GM23338 (cell line): ENCODE results near the gene AIRE. TPM values are rescaled to one million over a fixed set of nuclear protein-coding genes. Genes with fewer than 3 reads are reported as not detected.

Experiments
- ATAC-seq: fragments of 200-7000 bp; cut with Tn5 transposase; 3 replicates; pipeline ENCODE4 v1.9.1; 2020
- DNase-seq: peaks from one replicate; pipeline ENCODE4 v3.0.0-alpha.2; 2015; ENCODE audit warnings: low spot score
- H2AFZ ChIP-seq: fragments of 200-600 bp; sonication (generic); 2 replicates; pipeline ENCODE4 v1.8.0; 2016; ENCODE audit warnings: antibody characterized with exemption, mild to moderate bottlenecking, moderate library complexity
- H3F3A ChIP-seq: fragments of 200-600 bp; sonication (generic); replicated peaks from 2 replicates; pipeline ENCODE4 v1.8.0; 2017; ENCODE audit warnings: antibody characterized with exemption, mixed run types, low read depth
- H3K27ac ChIP-seq: fragments of 200-600 bp; sonication (generic); 2 replicates; pipeline ENCODE4 v1.6.1; 2016; ENCODE audit warnings: low read depth
- H3K27me3 ChIP-seq: fragments of 200-600 bp; sonication (generic); 2 replicates; pipeline ENCODE4 v1.8.0; 2016; ENCODE audit warnings: mild to moderate bottlenecking, mixed run types, moderate library complexity; ENCODE audit not compliant: insufficient read depth
- H3K36me3 ChIP-seq: fragments of 200-600 bp; sonication (generic); 2 replicates; pipeline ENCODE4 v1.8.0; 2016; ENCODE audit warnings: mild to moderate bottlenecking; ENCODE audit not compliant: insufficient read depth
- H3K4me1 ChIP-seq: fragments of 200-600 bp; sonication (generic); 2 replicates; pipeline ENCODE4 v1.8.0; 2016; ENCODE audit warnings: mild to moderate bottlenecking, moderate library complexity; ENCODE audit not compliant: insufficient read depth
- H3K4me2 ChIP-seq: fragments of 200-600 bp; sonication (generic); 2 replicates; pipeline ENCODE4 v1.7.1; 2017; ENCODE audit warnings: mixed run types
- H3K4me3 ChIP-seq: fragments of 200-600 bp; sonication (generic); 2 replicates; pipeline ENCODE4 v1.6.1; 2016; ENCODE audit warnings: mixed run types
- H3K79me2 ChIP-seq: fragments of 200-600 bp; sonication (generic); replicated peaks from 2 replicates; pipeline ENCODE4 v1.8.0; 2017; ENCODE audit warnings: mild to moderate bottlenecking; ENCODE audit not compliant: insufficient read depth
- H3K9me2 ChIP-seq: fragments of 200-600 bp; sonication (generic); 2 replicates; pipeline ENCODE4 v1.8.0; 2017; ENCODE audit not compliant: insufficient read depth
- H4K20me1 ChIP-seq: fragments of 200-600 bp; sonication (generic); replicated peaks from 2 replicates; pipeline ENCODE4 v1.8.0; 2017; ENCODE audit warnings: mild to moderate bottlenecking; ENCODE audit not compliant: insufficient read depth
- H3K27ac Mint-ChIP-seq: 2 replicates; pipeline ENCODE4 v1.8.0; 2020; ENCODE audit warnings: inconsistent platforms, mild to moderate bottlenecking, moderate library complexity, mixed read lengths
- H3K27me3 Mint-ChIP-seq: 3 replicates; pipeline ENCODE4 v1.8.0; 2022; ENCODE audit warnings: low read depth, mild to moderate bottlenecking, moderate library complexity, mixed read lengths, inconsistent platforms; ENCODE audit not compliant: insufficient read depth, poor library complexity
- H3K36me3 Mint-ChIP-seq: 3 replicates; pipeline ENCODE4 v1.8.0; 2021; ENCODE audit warnings: low read depth, mild to moderate bottlenecking, inconsistent platforms, moderate library complexity, mixed read lengths
- H3K4me1 Mint-ChIP-seq: 3 replicates; pipeline ENCODE4 v1.8.0; 2020; ENCODE audit warnings: mild to moderate bottlenecking, inconsistent platforms, mixed read lengths
- H3K4me3 Mint-ChIP-seq: 3 replicates; pipeline ENCODE4 v1.8.0; 2021; ENCODE audit warnings: moderate library complexity, mild to moderate bottlenecking, inconsistent platforms, mixed read lengths
- H3K9me3 Mint-ChIP-seq: 3 replicates; pipeline ENCODE4 v1.8.0; 2020; ENCODE audit warnings: moderate library complexity, mild to moderate bottlenecking, inconsistent platforms, mixed read lengths
- CREB1 ChIP-seq: fragments of 250-450 bp; sonication (Bioruptor Pico); IDR thresholded peaks from 2 replicates; pipeline ENCODE4 v1.5.0; 2020; ENCODE audit warnings: low read depth, mild to moderate bottlenecking, moderate library complexity
- EZH2 ChIP-seq: fragments of 200-600 bp; sonication (generic); IDR thresholded peaks from one replicate; pipeline ENCODE4 v1.8.0; 2017; ENCODE audit warnings: antibody characterized with exemption, mild to moderate bottlenecking, low read depth; ENCODE audit not compliant: unreplicated experiment
- EZH2phosphoT487 ChIP-seq: fragments of 200-600 bp; sonication (generic); IDR thresholded peaks from one replicate; pipeline ENCODE4 v1.8.1; 2018; ENCODE audit warnings: antibody characterized with exemption; ENCODE audit not compliant: unreplicated experiment
- JUNB ChIP-seq: IDR thresholded peaks from one replicate; pipeline ENCODE4 v1.6.1; 2016; ENCODE audit warnings: antibody characterized with exemption; ENCODE audit not compliant: unreplicated experiment
- NANOG ChIP-seq: IDR thresholded peaks from 2 replicates; pipeline ENCODE4 v1.6.1; 2016; ENCODE audit warnings: antibody characterized with exemption, borderline replicate concordance
- POLR2AphosphoS5 ChIP-seq: IDR thresholded peaks from 2 replicates; pipeline ENCODE4 v1.6.1; 2016; ENCODE audit warnings: antibody characterized with exemption, low read depth
- STAT1 ChIP-seq: IDR thresholded peaks from one replicate; pipeline ENCODE4 v1.6.1; 2016; ENCODE audit warnings: antibody characterized with exemption; ENCODE audit not compliant: unreplicated experiment
- ZNF114 ChIP-seq: fragments of 250-450 bp; sonication (Bioruptor Pico); IDR thresholded peaks from 2 replicates; pipeline ENCODE4 v1.5.0; 2020; ENCODE audit warnings: mild to moderate bottlenecking, moderate library complexity
- ZNF331 ChIP-seq: fragments of 250-450 bp; sonication (Bioruptor Pico); IDR thresholded peaks from 2 replicates; pipeline ENCODE4 v1.5.0; 2020; ENCODE audit warnings: low read depth, mild to moderate bottlenecking, moderate library complexity
- polyA plus RNA-seq: library from polyadenylated mRNA; unstranded; fragments of >200 nt; fragmentation: Nextera tagmentation; extraction: Ambion mirVana; gene quantifications from 2 replicates; pipeline ENCODE4 v1.2.1, GENCODE V29; 2016
- total RNA-seq: library from RNA; depleted of rRNA; stranded (reverse); fragments of >200 nt; shearing (Covaris generic); gene quantifications from 2 replicates; pipeline ENCODE4 v1.2.3, GENCODE V29; 2014
- TF ChIP-seq, protein P1 (sequence below): IDR thresholded peaks from 2 replicates; pipeline ENCODE4 v1.6.1; 2016; ENCODE audit warnings: antibody characterized with exemption
- TF ChIP-seq, protein P2 (sequence below): IDR thresholded peaks from one replicate; pipeline ENCODE4 v1.6.1; 2018; ENCODE audit warnings: antibody characterized with exemption; ENCODE audit not compliant: unreplicated experiment
- TF ChIP-seq, protein P3 (sequence below), 2 experiments: fragments of 200-600 bp in 1 of 2; sonication (generic) in 1 of 2; conservative IDR thresholded peaks; 2 replicates each; pipeline versions ENCODE4 v1.5.1 to v1.6.1; 2016 to 2017; ENCODE audit warnings: antibody characterized with exemption in 2 of 2, low read depth in 2 of 2, mild to moderate bottlenecking in 2 of 2, moderate library complexity in 1 of 2
- TF ChIP-seq, protein P4 (sequence below): fragments of 250-450 bp; sonication (Bioruptor Pico); IDR thresholded peaks from 2 replicates; pipeline ENCODE4 v1.5.0; 2020; ENCODE audit warnings: mild to moderate bottlenecking, moderate library complexity

The AIRE gene
- total and polyA plus RNA-seq, 2 experiments from 2014 or later, result 0.10 TPM; not detected in 1

DNA sequence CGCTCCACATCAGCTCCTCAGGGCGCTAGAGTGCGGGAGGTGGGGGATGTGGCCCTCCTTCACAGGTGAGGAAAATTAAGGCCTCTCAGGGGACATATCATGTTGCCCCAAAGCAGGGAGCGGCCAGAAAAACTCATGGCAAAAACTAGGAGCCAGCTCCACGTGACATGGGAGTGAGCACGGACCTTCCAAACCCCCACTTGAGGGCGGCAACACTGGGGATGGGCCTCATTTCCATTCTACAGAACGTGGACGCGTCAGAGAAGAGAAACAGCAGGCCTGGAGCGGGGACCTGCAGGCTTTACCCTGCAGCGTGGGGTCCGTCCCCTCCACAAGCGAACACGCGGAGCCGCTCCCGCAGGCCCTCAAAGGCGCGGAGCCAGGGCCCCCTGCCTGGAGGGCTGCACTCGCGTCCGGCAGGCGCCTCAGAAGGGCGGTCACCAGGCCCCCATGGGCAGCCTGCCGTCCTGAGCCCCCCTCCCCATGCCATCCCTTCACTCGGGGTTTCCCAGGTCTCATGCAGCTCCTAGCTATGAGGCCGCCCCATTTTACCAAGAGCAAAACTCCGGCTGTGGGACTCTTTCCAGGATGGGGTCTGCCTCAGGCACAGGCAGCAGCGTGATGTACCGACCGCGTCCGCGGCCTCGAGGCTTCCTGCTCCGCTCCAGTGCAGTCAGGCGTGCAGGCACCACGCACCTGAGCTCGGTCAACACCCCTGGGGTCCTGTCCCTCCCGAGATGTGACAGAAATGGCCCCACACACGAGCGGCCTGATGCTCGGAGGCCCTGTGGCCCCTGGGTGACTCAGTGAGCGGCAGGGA, 48.0 kb downstream of the AIRE start:
- no peak for DNase-seq
- Histone ChIP-seq H3K36me3 (no peaks in the 10 kb centered on the region), H4K20me1 (no peaks in the 10 kb centered on the region), H3F3A (peaks cover 4% of the 10 kb centered on the region; the same call in 1 of the 2 replicates), H3K4me3 (no peak overlapping the region), H3K9me2 (no peaks in the 10 kb centered on the region), H3K79me2 (no peaks in the 10 kb centered on the region), H2AFZ (no peak overlapping the region), H3K27ac (no peak overlapping the region), H3K4me2 (no peak overlapping the region), H3K27me3 (no peaks in the 10 kb centered on the region), H3K4me1 (no peaks in the 10 kb centered on the region)
- ATAC-seq, result no peak
- peaks cover 7% of the 10 kb centered on the region for H3K4me1 Mint-ChIP-seq
- no peak overlapping the region for H3K27ac Mint-ChIP-seq
- peaks cover 6% of the 10 kb centered on the region for H3K27me3 Mint-ChIP-seq
- H3K4me3 Mint-ChIP-seq, result no peak overlapping the region
- TF ChIP-seq JUNB (no peak), ZNF331 (CRISPR knock-in tag) (no peak), STAT1 (no peak), EZH2phosphoT487 (no peak), ZNF114 (CRISPR knock-in tag) (no peak), NANOG (no peak), POLR2AphosphoS5 (no peak), EZH2 (no peak), CREB1 (no peak)
- TF ChIP-seq, protein P1, sequence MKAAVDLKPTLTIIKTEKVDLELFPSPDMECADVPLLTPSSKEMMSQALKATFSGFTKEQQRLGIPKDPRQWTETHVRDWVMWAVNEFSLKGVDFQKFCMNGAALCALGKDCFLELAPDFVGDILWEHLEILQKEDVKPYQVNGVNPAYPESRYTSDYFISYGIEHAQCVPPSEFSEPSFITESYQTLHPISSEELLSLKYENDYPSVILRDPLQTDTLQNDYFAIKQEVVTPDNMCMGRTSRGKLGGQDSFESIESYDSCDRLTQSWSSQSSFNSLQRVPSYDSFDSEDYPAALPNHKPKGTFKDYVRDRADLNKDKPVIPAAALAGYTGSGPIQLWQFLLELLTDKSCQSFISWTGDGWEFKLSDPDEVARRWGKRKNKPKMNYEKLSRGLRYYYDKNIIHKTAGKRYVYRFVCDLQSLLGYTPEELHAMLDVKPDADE, result no peak
- TF ChIP-seq, protein P2, sequence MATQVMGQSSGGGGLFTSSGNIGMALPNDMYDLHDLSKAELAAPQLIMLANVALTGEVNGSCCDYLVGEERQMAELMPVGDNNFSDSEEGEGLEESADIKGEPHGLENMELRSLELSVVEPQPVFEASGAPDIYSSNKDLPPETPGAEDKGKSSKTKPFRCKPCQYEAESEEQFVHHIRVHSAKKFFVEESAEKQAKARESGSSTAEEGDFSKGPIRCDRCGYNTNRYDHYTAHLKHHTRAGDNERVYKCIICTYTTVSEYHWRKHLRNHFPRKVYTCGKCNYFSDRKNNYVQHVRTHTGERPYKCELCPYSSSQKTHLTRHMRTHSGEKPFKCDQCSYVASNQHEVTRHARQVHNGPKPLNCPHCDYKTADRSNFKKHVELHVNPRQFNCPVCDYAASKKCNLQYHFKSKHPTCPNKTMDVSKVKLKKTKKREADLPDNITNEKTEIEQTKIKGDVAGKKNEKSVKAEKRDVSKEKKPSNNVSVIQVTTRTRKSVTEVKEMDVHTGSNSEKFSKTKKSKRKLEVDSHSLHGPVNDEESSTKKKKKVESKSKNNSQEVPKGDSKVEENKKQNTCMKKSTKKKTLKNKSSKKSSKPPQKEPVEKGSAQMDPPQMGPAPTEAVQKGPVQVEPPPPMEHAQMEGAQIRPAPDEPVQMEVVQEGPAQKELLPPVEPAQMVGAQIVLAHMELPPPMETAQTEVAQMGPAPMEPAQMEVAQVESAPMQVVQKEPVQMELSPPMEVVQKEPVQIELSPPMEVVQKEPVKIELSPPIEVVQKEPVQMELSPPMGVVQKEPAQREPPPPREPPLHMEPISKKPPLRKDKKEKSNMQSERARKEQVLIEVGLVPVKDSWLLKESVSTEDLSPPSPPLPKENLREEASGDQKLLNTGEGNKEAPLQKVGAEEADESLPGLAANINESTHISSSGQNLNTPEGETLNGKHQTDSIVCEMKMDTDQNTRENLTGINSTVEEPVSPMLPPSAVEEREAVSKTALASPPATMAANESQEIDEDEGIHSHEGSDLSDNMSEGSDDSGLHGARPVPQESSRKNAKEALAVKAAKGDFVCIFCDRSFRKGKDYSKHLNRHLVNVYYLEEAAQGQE, result no peak
- TF ChIP-seq, protein P3, sequence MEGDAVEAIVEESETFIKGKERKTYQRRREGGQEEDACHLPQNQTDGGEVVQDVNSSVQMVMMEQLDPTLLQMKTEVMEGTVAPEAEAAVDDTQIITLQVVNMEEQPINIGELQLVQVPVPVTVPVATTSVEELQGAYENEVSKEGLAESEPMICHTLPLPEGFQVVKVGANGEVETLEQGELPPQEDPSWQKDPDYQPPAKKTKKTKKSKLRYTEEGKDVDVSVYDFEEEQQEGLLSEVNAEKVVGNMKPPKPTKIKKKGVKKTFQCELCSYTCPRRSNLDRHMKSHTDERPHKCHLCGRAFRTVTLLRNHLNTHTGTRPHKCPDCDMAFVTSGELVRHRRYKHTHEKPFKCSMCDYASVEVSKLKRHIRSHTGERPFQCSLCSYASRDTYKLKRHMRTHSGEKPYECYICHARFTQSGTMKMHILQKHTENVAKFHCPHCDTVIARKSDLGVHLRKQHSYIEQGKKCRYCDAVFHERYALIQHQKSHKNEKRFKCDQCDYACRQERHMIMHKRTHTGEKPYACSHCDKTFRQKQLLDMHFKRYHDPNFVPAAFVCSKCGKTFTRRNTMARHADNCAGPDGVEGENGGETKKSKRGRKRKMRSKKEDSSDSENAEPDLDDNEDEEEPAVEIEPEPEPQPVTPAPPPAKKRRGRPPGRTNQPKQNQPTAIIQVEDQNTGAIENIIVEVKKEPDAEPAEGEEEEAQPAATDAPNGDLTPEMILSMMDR (conservative IDR thresholded peaks at IDR 0.05; ENCODE audit: low read depth in 2 of 2), result no peak
- TF ChIP-seq, protein P4, sequence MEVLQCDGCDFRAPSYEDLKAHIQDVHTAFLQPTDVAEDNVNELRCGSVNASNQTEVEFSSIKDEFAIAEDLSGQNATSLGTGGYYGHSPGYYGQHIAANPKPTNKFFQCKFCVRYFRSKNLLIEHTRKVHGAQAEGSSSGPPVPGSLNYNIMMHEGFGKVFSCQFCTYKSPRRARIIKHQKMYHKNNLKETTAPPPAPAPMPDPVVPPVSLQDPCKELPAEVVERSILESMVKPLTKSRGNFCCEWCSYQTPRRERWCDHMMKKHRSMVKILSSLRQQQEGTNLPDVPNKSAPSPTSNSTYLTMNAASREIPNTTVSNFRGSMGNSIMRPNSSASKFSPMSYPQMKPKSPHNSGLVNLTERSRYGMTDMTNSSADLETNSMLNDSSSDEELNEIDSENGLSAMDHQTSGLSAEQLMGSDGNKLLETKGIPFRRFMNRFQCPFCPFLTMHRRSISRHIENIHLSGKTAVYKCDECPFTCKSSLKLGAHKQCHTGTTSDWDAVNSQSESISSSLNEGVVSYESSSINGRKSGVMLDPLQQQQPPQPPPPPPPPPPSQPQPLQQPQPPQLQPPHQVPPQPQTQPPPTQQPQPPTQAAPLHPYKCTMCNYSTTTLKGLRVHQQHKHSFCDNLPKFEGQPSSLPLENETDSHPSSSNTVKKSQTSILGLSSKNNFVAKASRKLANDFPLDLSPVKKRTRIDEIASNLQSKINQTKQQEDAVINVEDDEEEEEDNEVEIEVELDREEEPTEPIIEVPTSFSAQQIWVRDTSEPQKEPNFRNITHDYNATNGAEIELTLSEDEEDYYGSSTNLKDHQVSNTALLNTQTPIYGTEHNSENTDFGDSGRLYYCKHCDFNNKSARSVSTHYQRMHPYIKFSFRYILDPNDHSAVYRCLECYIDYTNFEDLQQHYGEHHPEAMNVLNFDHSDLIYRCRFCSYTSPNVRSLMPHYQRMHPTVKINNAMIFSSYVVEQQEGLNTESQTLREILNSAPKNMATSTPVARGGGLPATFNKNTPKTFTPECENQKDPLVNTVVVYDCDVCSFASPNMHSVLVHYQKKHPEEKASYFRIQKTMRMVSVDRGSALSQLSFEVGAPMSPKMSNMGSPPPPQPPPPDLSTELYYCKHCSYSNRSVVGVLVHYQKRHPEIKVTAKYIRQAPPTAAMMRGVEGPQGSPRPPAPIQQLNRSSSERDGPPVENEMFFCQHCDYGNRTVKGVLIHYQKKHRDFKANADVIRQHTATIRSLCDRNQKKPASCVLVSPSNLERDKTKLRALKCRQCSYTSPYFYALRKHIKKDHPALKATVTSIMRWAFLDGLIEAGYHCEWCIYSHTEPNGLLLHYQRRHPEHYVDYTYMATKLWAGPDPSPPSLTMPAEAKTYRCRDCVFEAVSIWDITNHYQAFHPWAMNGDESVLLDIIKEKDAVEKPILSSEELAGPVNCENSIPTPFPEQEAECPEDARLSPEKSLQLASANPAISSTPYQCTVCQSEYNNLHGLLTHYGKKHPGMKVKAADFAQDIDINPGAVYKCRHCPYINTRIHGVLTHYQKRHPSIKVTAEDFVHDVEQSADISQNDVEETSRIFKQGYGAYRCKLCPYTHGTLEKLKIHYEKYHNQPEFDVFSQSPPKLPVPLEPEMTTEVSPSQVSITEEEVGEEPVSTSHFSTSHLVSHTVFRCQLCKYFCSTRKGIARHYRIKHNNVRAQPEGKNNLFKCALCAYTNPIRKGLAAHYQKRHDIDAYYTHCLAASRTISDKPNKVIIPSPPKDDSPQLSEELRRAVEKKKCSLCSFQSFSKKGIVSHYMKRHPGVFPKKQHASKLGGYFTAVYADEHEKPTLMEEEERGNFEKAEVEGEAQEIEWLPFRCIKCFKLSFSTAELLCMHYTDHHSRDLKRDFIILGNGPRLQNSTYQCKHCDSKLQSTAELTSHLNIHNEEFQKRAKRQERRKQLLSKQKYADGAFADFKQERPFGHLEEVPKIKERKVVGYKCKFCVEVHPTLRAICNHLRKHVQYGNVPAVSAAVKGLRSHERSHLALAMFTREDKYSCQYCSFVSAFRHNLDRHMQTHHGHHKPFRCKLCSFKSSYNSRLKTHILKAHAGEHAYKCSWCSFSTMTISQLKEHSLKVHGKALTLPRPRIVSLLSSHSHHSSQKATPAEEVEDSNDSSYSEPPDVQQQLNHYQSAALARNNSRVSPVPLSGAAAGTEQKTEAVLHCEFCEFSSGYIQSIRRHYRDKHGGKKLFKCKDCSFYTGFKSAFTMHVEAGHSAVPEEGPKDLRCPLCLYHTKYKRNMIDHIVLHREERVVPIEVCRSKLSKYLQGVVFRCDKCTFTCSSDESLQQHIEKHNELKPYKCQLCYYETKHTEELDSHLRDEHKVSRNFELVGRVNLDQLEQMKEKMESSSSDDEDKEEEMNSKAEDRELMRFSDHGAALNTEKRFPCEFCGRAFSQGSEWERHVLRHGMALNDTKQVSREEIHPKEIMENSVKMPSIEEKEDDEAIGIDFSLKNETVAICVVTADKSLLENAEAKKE, result no peak
- no peaks in the 10 kb centered on the region for H3K9me3 Mint-ChIP-seq
- no peaks in the 10 kb centered on the region; the same call in 2 of the 3 replicates for H3K36me3 Mint-ChIP-seq
